GM19397 (cell line): ENCODE data around the gene PANK3.

Experiments
- ATAC-seq: cut with Tn5 transposase; IDR thresholded peaks from one replicate; pipeline ENCODE4 v1.9.1; 2021; ENCODE audit warnings: mild to moderate bottlenecking, moderate library complexity; ENCODE audit not compliant: unreplicated experiment

PANK3 gene

GRCh38 chr5:168578538-168579487 is at the start of gene PANK3:
Gene PANK3, minus strand, starts transcription at chr5:168579368. Its CDS starts 85 bp downstream, at chr5:168579283.
- peak; percentile 72 for ATAC-seq

GRCh38 chr5:168624850-168625364 is 45.7 kb upstream of the PANK3 start:
- no peak for ATAC-seq

DNA sequence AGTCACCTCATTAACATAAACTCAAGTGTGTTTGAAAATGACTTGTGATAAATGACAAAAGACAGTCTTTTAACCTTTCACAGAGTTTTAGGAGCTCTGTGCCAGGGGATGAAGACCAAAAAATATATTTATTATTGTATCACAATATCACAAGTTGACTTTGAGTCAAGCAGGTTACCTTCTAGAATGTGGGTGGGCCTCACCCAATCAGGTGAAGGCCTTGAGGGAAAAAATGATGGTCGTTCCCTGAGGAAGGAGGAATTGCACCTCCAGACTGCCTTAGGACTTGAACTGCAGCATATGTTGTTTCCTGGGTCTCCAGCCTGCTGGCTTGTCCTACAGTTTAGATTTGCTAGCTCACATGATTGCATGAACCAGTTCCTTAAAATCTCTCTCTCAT is 41.6 kb upstream of the PANK3 start:
- no peak for ATAC-seq

DNA sequence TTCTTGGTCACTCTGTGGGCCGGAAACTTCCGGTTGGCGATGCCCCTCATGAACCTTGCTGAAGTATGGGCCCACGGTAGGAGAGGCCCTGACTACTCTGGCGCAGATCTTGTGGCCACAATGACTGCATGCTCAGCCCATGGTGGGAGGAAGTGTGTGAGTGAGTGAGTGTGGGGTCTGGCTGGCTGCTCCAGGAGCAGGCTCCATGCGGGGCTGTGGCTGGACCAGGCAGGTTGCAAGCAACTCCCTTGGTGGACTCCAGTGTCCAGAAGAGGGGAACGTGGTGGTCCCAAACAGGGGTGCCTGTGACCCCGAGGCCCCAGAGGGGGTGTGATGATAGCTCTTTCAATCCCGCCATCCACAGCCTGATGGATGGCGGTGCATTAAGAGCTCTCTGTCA is 35.5 kb upstream of the PANK3 start:
- no peak for ATAC-seq

- ATAC-seq: no peak
Observed at GRCh38 chr5:168613996-168614395, 34.8 kb upstream of the PANK3 start.

DNA sequence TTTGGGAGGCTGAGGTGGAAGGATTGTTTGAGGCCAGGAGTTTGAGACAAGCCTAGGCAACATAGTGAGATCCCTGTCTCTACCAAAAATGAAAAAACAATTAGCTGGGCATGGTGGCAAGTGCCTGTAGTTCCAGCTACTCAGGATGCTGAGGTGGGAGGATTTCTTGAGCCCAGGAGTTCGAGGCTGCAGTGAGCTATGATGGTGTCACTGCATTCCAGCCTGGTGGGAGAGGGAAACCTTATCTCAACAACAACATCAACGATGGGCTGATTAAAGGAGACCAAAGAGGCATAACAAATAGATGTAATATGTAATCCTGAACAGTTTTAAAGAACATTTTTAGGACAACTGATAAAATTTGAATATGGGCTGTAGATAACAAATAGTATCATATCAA is 34.2 kb upstream of the PANK3 start:
- no peak for ATAC-seq

DNA sequence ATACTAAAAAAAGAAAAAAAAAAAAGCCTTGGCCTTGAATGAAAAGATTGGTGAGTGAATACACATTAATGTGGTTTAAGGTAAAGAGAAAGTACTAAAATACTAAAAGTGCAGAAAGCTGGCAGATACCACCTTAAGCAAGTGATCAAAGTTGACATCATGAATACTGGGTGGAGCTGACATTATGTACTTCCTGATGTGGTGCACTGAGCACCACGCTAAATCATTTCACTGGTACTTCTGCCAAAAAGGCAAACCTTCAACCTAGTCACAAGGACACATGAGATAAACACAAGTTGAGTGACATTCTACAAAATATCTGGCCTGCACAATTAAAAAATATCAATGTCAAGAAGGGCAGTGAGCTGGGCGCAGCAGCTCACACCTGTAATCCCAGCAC is 33.8 kb upstream of the PANK3 start:
- no peak for ATAC-seq

GRCh38 chr5:168612123-168612522 is 33.0 kb upstream of the PANK3 start:
- ATAC-seq: no peak

DNA sequence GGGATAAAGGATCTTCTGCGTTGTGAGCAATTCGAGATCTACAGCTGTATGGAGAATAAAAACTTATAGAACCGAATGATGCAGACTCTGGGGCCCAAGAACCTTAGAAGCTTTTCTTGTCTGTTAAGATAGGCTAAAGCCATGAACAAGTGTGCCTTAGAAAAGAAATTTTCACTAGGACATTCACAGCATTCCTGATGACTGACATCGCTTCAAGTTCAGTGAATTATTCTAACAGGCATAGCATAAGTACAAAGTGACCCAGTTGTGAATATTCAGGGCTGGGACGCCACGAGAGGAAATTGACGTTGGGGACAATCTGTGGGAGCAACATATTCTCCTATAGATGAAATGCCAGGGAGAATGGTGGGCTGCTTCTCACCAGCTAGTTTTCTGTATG is 32.0 kb upstream of the PANK3 start:
- no peak for ATAC-seq

DNA sequence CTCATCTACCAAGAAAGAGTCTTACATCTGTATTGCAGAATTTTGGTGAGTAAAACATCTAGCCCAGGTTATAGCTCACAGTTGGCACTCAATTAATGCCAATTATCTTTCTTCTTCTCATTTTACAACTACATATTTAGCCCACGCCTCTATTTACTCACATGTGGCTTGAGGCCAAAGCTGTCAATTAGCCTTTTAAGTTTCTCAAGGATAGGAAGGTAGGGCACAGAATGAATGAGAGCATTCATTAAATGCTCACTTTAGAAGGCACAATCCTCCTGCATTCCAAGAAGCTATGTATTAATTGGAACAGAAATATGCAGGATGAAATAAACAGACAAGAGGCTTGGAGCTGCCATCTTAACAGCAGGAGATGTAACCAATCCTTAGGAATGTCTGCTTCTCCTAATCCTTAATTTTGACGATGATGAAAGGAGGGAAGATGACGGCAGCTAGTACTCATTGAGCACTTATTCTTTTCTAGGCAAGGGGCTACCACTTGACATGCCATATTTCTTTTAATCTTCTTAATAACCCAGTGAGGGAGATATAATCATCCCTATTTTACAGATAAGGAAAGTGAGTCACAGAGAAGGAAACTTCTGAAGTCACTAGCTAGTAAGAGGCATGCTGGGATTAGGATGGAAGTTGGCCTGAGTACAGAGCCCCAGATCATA is 30.8 kb upstream of the PANK3 start:
- no peak for ATAC-seq

DNA sequence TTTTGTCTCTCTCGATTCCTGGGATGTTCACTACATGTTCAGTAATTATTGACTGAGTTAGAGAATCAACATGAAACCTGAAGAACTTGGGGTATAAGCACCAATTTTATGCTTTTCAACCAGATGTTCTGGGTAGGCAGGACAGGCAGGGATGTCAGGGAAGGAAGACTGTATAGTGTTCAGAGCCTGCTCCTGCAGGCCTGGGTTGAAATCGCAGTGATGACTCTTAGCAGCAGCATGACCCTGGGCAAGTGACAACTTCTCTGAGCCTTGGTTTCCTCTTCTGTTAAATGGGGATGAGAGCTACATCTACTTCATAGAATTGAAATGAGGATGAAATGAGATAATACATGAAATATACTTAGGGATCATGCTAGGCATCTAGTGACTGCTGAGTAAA is 29.7 kb upstream of the PANK3 start:
- ATAC-seq: no peak

GRCh38 chr5:168608386-168608785 is 29.2 kb upstream of the PANK3 start:
- no peak for ATAC-seq

- ATAC-seq: no peak
Observed at GRCh38 chr5:168607946-168608345, 28.8 kb upstream of the PANK3 start.

- no peak for ATAC-seq
Observed at GRCh38 chr5:168606562-168606961, 27.4 kb upstream of the PANK3 start.

GRCh38 chr5:168604436-168604835 is 25.3 kb upstream of the PANK3 start:
- ATAC-seq: no peak

- no peak for ATAC-seq
Observed at GRCh38 chr5:168603746-168604145, 24.6 kb upstream of the PANK3 start.

DNA sequence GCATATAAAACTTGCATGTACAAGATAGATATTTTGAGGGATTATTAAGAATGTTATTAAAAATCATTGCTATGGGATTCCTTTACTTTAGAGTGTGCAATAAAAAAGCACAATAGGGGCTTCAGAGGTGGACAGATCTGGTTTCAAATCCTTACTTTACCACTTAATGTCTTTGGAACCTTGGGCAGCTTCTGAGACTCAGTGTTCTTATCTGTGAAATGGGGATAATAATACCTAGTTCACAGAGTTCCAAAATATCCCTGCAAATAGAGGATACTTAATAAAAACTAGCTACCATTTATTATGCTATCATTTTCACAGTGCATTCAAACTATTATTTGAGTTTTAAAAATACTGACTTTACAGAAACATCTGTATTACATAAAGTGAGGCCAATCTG is 23.3 kb upstream of the PANK3 start:
- no peak for ATAC-seq

- no peak for ATAC-seq
Observed at GRCh38 chr5:168601972-168602371, 22.8 kb upstream of the PANK3 start.

DNA sequence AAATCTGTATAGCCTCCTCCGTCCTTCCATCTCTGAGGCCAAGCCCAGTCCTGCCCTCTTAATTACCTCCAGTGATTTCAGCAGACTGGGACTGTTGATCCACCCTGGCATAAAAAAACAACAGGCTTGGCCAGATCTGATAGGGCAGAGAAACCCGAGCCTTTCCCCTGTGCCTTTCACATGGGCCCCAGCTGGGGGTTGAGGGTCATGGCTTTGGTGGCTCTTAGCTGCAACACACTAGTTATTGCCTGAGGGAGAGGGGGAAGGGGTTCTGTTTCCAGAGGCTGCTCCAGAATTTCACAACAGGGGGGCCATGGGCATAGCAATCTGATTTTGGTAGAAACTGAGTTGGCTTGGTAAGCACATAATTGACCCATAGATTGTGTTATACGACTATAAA is 21.2 kb upstream of the PANK3 start:
- no peak for ATAC-seq

DNA sequence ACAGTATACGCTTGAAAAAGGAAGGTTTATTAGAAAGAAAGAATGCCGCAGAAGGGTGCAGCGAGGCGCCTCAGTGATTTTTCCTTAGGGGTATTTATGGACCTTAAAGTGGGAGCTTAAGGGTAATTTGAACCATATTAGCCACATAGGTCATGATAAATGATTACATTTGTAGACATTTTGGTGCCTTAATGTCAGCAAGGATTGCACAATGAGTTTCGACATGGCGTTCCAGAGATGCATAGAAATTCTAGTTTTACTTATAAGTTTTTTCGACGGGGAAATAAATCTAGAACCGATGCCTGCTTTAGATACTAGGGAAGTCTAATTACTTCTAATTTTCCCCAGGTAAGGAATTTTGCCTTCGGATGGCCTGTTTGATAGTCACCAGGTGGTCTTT is 20.7 kb upstream of the PANK3 start:
- no peak for ATAC-seq

GRCh38 chr5:168598639-168599038 is 19.5 kb upstream of the PANK3 start:
- ATAC-seq: no peak

- no peak for ATAC-seq
Observed at GRCh38 chr5:168596927-168597326, 17.8 kb upstream of the PANK3 start.
